PC-3 (cell line): ENCODE measurements around the gene SHBG. TPM values are rescaled to one million over a fixed set of nuclear protein-coding genes. Genes with fewer than 3 reads are reported as not detected.
"Not testable (repeated sequence)": the region's sequence is repeated elsewhere in the genome, so short reads cannot be mapped to it uniquely, and the experiment has no call there.

Experiments
- ATAC-seq: fragments of 200-7000 bp; cut with Tn5 transposase; 2 replicates; pipeline ENCODE4 v1.9.1; 2020; ENCODE audit warnings: mild to moderate bottlenecking, moderate library complexity
- BruUV-seq: library from RNA; stranded (reverse); fragments of 400-500 nt; replicated peaks from 2 replicates; lab custom pipeline; 2021; lab: Mats Ljungman, UMichigan
- CTCF ChIA-PET: fragments of 300-600 bp; sonication (Branson Sonifier 250); formaldehyde crosslinking; loops from one replicate; lab custom pipeline; 2022; ENCODE audit warnings: antibody characterized with exemption; lab: Charles Lee
- POLR2A ChIA-PET: fragments of 300-600 bp; sonication (Branson Sonifier 250); formaldehyde crosslinking; loops from one replicate; lab custom pipeline; 2022; ENCODE audit warnings: antibody characterized with exemption; ENCODE audit not compliant: unreplicated experiment; lab: Charles Lee
- DNase-seq: peaks from one replicate; pipeline ENCODE4 v3.0.0-alpha.2; 2015
- H2AFZ ChIP-seq: fragments of 300-600 bp; sonication (generic); 2 replicates; pipeline ENCODE4 v1.6.0; 2016; ENCODE audit warnings: antibody characterized with exemption, low read length
- H3F3A ChIP-seq: fragments of 300-600 bp; sonication (generic); one replicate; pipeline ENCODE4 v1.6.0; 2017; ENCODE audit warnings: antibody characterized with exemption, low read length, control low read depth, mild to moderate bottlenecking; ENCODE audit not compliant: unreplicated experiment
- H3K27ac ChIP-seq: fragments of 300-600 bp; sonication (generic); 2 replicates; pipeline ENCODE4 v1.5.1; 2016; ENCODE audit warnings: mild to moderate bottlenecking, low read length
- H3K27me3 ChIP-seq: fragments of 300-600 bp; sonication (generic); 2 replicates; pipeline ENCODE4 v1.6.1; 2016; ENCODE audit warnings: low read length, mixed read lengths
- H3K36me3 ChIP-seq: fragments of 300-600 bp; sonication (generic); 2 replicates; pipeline ENCODE4 v1.6.1; 2016; ENCODE audit warnings: low read depth, mixed run types, low read length, mixed read lengths
- H3K4me1 ChIP-seq: fragments of 300-600 bp; sonication (generic); 2 replicates; pipeline ENCODE4 v1.5.1; 2016; ENCODE audit warnings: low read length; ENCODE audit not compliant: insufficient read depth
- H3K4me2 ChIP-seq: fragments of 300-600 bp; sonication (generic); 2 replicates; pipeline ENCODE4 v1.6.0; 2016; ENCODE audit warnings: low read length
- H3K4me3 ChIP-seq: fragments of 300-600 bp; sonication (generic); 2 replicates; pipeline ENCODE4 v1.5.1; 2016; ENCODE audit warnings: mild to moderate bottlenecking, low read length, mixed read lengths
- H3K79me2 ChIP-seq: fragments of 300-600 bp; sonication (generic); 2 replicates; pipeline ENCODE4 v1.6.1; 2017; ENCODE audit warnings: low read length, mixed read lengths
- H3K9ac ChIP-seq: fragments of 300-600 bp; sonication (generic); 2 replicates; pipeline ENCODE4 v1.6.0; 2016; ENCODE audit warnings: mild to moderate bottlenecking, low read length
- H3K9me2 ChIP-seq: fragments of 300-600 bp; sonication (generic); replicated peaks from 2 replicates; pipeline ENCODE4 v1.6.1; 2016; ENCODE audit warnings: mixed run types, low read length, mixed read lengths
- H3K9me3 ChIP-seq: fragments of 300-600 bp; sonication (generic); 2 replicates; pipeline ENCODE4 v1.6.1; 2016; ENCODE audit warnings: low read length, mixed read lengths
- H4K20me1 ChIP-seq: fragments of 300-600 bp; sonication (generic); 2 replicates; pipeline ENCODE4 v1.6.1; 2016; ENCODE audit warnings: low read length, mixed read lengths
- EZH2 ChIP-seq: fragments of 300-600 bp; sonication (generic); IDR thresholded peaks from one replicate; pipeline ENCODE4 v1.6.1; 2017; ENCODE audit warnings: antibody characterized with exemption, mild to moderate bottlenecking, low read length; ENCODE audit not compliant: unreplicated experiment
- EZH2phosphoT487 ChIP-seq: fragments of 300-600 bp; sonication (generic); IDR thresholded peaks from 2 replicates; pipeline ENCODE4 v1.6.1; 2018; ENCODE audit warnings: mild to moderate bottlenecking, antibody characterized with exemption, low read length, borderline replicate concordance
- intact Hi-C: fragments of 100-400 bp; cut with micrococcal nuclease; formaldehyde crosslinking; loops from 2 replicates; pipeline ENCODE4 v1.9.0; 2023
- total RNA-seq: library from RNA; depleted of rRNA; stranded (reverse); fragments of >200 nt; gene quantifications from 2 replicates; pipeline ENCODE4 v1.2.3, GENCODE V29; 2014
- TF ChIP-seq, protein P1 (sequence below): fragments of 300-600 bp; sonication (generic); conservative IDR thresholded peaks from 2 replicates; pipeline ENCODE4 v1.5.1; 2017; ENCODE audit warnings: antibody characterized with exemption, low read depth, mild to moderate bottlenecking, low read length

SHBG gene
- total RNA-seq, 1 experiment from 2014 or later: not detected

DNA sequence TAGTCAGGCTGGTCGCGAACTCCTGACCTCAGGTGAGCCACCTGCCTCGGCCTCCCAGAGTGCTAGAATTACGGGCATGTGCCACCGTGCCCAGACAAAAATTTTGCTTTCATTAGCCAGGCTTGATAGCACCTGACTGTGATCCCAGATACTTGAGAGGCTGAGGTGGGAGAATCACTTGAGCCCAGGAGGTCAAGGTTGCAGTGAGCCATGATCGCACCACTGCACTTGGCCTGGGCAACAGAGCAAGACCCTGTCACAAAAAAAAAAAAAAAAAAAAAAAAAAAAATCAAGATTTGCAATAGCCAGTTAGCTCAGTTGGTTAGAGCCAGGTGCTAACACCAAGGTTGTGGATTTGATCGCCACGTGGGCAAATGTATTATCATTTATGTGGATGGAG lies 9.1 kb upstream of the SHBG start:
- no peaks in the 10 kb centered on the region for H3K79me2 ChIP-seq
- H3K4me3 ChIP-seq: no peak overlapping the region
- ChIA-PET CTCF (interaction anchor here (1.0 kb wide), 1 partner anchor 31 kb away, joined by 5 read pairs; no protein-coding TSS in a partner anchor), POLR2A (no interaction called here)
- no peaks in the 10 kb centered on the region for H4K20me1 ChIP-seq
- BruUV-seq: no TSS peak
- TF ChIP-seq, protein P1, sequence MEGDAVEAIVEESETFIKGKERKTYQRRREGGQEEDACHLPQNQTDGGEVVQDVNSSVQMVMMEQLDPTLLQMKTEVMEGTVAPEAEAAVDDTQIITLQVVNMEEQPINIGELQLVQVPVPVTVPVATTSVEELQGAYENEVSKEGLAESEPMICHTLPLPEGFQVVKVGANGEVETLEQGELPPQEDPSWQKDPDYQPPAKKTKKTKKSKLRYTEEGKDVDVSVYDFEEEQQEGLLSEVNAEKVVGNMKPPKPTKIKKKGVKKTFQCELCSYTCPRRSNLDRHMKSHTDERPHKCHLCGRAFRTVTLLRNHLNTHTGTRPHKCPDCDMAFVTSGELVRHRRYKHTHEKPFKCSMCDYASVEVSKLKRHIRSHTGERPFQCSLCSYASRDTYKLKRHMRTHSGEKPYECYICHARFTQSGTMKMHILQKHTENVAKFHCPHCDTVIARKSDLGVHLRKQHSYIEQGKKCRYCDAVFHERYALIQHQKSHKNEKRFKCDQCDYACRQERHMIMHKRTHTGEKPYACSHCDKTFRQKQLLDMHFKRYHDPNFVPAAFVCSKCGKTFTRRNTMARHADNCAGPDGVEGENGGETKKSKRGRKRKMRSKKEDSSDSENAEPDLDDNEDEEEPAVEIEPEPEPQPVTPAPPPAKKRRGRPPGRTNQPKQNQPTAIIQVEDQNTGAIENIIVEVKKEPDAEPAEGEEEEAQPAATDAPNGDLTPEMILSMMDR: no peak
- no peak for TF ChIP-seq EZH2
- no peak for TF ChIP-seq EZH2phosphoT487
- no peaks in the 10 kb centered on the region for H3K9me2 ChIP-seq
- DNase-seq (no peak), ATAC-seq (no peak)
- H3K36me3 ChIP-seq: no peaks in the 10 kb centered on the region
- H3K4me1 ChIP-seq: no peaks in the 10 kb centered on the region
- no peaks in the 10 kb centered on the region for H3K9me3 ChIP-seq
- H2AFZ ChIP-seq: no peak overlapping the region
- intact Hi-C loops: no loop called here
- H3F3A ChIP-seq: no peaks in the 10 kb centered on the region
- no peak overlapping the region for H3K4me2 ChIP-seq
- no peak overlapping the region for H3K27ac ChIP-seq
- H3K27me3 ChIP-seq: no peaks in the 10 kb centered on the region
- no peak overlapping the region for H3K9ac ChIP-seq

DNA sequence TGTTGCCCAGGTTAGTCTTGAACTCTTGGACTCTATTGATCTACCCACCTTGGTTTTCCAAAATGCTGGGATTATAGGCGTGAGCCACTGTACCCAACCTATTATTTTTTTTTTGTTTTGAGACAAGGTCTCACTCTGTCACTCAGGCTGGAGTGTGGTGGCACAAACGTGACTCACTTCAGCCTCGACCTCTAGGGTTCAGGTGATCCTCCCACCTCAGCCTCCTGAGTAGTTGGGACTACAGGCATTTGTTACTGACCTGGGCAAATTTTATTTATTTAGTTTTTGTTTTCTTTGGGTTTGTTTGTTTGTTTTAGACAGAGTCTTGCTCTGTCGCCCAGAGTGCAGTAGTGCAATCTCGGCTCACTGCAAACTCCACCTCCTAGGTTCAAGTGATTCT lies 6.3 kb upstream of the SHBG start:
- ATAC-seq: no peak
- Histone ChIP-seq H3K27ac (no peak overlapping the region), H3F3A (no peaks in the 10 kb centered on the region), H3K9me2 (no peaks in the 10 kb centered on the region), H3K4me2 (no peak overlapping the region), H3K4me1 (no peaks in the 10 kb centered on the region), H2AFZ (no peak overlapping the region), H3K4me3 (no peak overlapping the region), H3K36me3 (no peaks in the 10 kb centered on the region), H3K9ac (no peak overlapping the region), H3K9me3 (no peaks in the 10 kb centered on the region), H3K27me3 (no peaks in the 10 kb centered on the region), H4K20me1 (no peaks in the 10 kb centered on the region), H3K79me2 (peaks cover 13% of the 10 kb centered on the region)
- no peak for DNase-seq
- POLR2A ChIA-PET: no interaction called here
- CTCF ChIA-PET: no interaction called here
- intact Hi-C loops: no loop called here
- TF ChIP-seq, protein P1: no peak
- TF ChIP-seq EZH2 (no peak), EZH2phosphoT487 (no peak)
- BruUV-seq: no TSS peak

DNA sequence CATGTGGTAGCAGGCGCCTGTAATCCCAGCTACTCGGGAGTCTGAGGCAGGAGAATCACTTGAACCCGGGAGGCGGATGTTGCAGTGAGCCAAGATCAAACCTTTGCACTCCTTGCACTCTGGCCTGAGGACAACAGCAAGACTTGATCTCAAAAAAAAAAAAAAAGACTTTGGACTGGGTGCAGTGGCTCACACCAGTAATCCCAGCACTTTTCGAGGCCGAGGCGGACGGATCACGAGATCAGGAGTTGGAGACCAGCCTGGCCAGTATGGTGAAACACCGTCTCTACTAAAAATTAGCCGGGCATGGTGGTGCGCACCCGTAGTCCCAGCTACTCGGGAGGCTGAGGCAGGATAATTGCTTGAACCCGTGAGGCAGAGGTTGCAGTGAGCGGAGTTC lies 4.2 kb upstream of the SHBG start:
- H3K9me2 ChIP-seq, H3K9ac ChIP-seq, ATAC-seq, DNase-seq, CTCF ChIA-PET, H3K27ac ChIP-seq, POLR2A ChIA-PET, BruUV-seq, H3K4me3 ChIP-seq, intact Hi-C loops, H3F3A ChIP-seq, H3K27me3 ChIP-seq, H2AFZ ChIP-seq, H3K4me1 ChIP-seq, H3K4me2 ChIP-seq, H3K36me3 ChIP-seq, H4K20me1 ChIP-seq, H3K9me3 ChIP-seq: not testable (repeated sequence)
- peaks cover 13% of the 10 kb centered on the region for H3K79me2 ChIP-seq
